Measurements from ENCODE around the gene C14orf180.

C14orf180 gene

GRCh38 chr14:104579507-104579906 lies at the start of gene C14orf180:
Gene C14orf180 (plus strand): TSS chr14:104579764. CDS start chr14:104586431, 6,667 bp downstream.
- no peak for DNase-seq (ENCODE audit: low read depth in 2 of 2)

- no peak for DNase-seq (ENCODE audit: low read depth in 2 of 2)
Observed at GRCh38 chr14:104530646-104531045, 48.9 kb upstream of the C14orf180 start.

- no peak for DNase-seq (ENCODE audit: low read depth in 2 of 2)
Observed at GRCh38 chr14:104531421-104532190, 48.0 kb upstream of the C14orf180 start.

GRCh38 chr14:104532191-104532555 lies 47.4 kb upstream of the C14orf180 start:
- no peak for DNase-seq (ENCODE audit: low read depth in 2 of 2)

GRCh38 chr14:104534036-104534435 lies 45.5 kb upstream of the C14orf180 start:
- DNase-seq (ENCODE audit: low read depth in 2 of 2), result no peak

GRCh38 chr14:104536942-104537612 lies 42.5 kb upstream of the C14orf180 start:
- no peak for DNase-seq (ENCODE audit: low read depth in 2 of 2)

GRCh38 chr14:104537613-104537988 lies 42.0 kb upstream of the C14orf180 start:
- no peak for DNase-seq (ENCODE audit: low read depth in 2 of 2)

- no peak for DNase-seq (ENCODE audit: low read depth in 2 of 2)
Observed at GRCh38 chr14:104541905-104542465, 37.6 kb upstream of the C14orf180 start.

- no peak for DNase-seq (ENCODE audit: low read depth in 2 of 2)
Observed at GRCh38 chr14:104542871-104543830, 36.4 kb upstream of the C14orf180 start.

- DNase-seq (ENCODE audit: low read depth in 2 of 2), result no peak
Observed at GRCh38 chr14:104544362-104544961, 35.1 kb upstream of the C14orf180 start.

- DNase-seq (ENCODE audit: low read depth in 2 of 2), result no peak
Observed at GRCh38 chr14:104545151-104545941, 34.2 kb upstream of the C14orf180 start.

GRCh38 chr14:104545942-104546501 lies 33.5 kb upstream of the C14orf180 start:
- no peak for DNase-seq (ENCODE audit: low read depth in 2 of 2)

GRCh38 chr14:104546591-104547309 lies 32.8 kb upstream of the C14orf180 start:
- no peak for DNase-seq (ENCODE audit: low read depth in 2 of 2)

- DNase-seq (ENCODE audit: low read depth in 2 of 2), result no peak
Observed at GRCh38 chr14:104547310-104547997, 32.1 kb upstream of the C14orf180 start.

- DNase-seq (ENCODE audit: low read depth in 2 of 2), result no peak
Observed at GRCh38 chr14:104547998-104548700, 31.4 kb upstream of the C14orf180 start.

GRCh38 chr14:104548802-104549535 lies 30.6 kb upstream of the C14orf180 start:
- no peak for DNase-seq (ENCODE audit: low read depth in 2 of 2)

GRCh38 chr14:104549536-104550339 lies 29.8 kb upstream of the C14orf180 start:
- no peak for DNase-seq (ENCODE audit: low read depth in 2 of 2)

Measured in stimulated activated CD8-positive, alpha-beta memory T cell treated with anti-CD3 and anti-CD28 coated beads, Interleukin-2, amount 100 ng/mL, for 48 hours (primary cell).